ENCODE results near the gene CFAP20DC.
"Not testable (repeated sequence)": the region's sequence is repeated elsewhere in the genome, so short reads cannot be mapped to it uniquely, and the experiment has no call there.

Gene CFAP20DC

GRCh38 chr3:59049671-59050331 lies at the start of gene CFAP20DC:
Gene CFAP20DC (minus strand): TSS chr3:59050025. CDS start chr3:59049631, 394 bp downstream.
- peak; percentile 88 for DNase-seq

- not testable (repeated sequence) for DNase-seq
Observed at GRCh38 chr3:59098516-59098915, 48.7 kb upstream of the CFAP20DC start.

- no peak for DNase-seq
Observed at GRCh38 chr3:59094446-59094845, 44.6 kb upstream of the CFAP20DC start.

GRCh38 chr3:59093521-59093920 lies 43.7 kb upstream of the CFAP20DC start:
- no peak for DNase-seq

DNA sequence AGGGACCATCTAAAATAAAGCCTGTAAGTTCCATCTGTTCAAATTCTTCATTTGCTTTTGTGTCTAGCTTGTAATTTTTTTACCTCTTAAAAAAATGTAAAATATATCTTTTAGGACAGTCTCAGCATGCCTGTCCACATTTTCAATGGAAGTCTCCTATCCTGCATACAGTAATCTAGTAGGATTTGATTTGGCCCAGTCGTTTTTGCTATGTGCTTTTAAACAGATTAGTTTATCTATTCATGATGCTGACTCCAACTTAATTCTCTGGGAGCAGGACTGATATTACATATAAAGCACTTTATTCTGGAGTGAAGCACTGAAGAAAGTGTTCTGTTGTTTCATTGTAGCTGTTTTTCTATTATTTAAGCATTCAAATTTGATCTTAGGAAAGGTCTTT lies 38.9 kb upstream of the CFAP20DC start:
- no peak for DNase-seq

DNA sequence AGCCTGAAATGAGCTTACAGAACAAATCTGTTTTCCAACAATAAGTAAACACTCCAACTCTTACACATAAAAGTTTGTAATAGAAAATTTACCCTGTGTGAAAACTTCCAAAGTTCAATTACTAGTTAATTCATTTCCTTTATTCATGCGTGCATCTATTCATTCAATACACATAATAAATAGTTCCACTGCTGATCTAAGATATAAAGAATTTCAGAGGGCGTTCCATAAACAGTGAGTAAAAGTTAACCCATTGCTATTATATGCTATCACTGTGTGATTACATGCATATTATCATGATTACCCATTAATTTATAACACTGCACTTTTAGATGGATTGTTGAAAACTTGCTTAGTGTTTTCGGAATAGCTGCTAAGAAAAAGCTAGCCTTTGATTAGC lies 36.2 kb upstream of the CFAP20DC start:
- DNase-seq, result no peak

DNA sequence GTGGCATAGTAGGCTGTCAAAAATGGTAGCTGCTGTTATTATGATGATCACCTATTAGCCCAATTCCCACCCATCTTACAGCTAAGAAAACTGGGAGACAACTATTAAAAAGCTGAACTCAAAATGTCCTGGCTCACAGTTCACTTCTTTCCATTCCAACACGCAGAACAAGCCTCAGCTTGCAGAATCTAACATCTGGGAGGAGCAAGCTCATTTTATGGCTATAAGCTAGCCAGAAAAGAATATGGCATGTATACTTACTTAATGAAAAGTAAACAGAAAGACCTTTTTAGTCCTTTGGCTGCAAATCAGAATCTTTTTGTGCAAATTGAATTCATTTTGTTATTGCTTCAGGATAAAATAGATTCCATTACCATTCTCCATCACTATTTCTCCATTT lies 34.8 kb upstream of the CFAP20DC start:
- DNase-seq, result no peak

GRCh38 chr3:59082106-59082505 lies 32.3 kb upstream of the CFAP20DC start:
- DNase-seq, result no peak

DNA sequence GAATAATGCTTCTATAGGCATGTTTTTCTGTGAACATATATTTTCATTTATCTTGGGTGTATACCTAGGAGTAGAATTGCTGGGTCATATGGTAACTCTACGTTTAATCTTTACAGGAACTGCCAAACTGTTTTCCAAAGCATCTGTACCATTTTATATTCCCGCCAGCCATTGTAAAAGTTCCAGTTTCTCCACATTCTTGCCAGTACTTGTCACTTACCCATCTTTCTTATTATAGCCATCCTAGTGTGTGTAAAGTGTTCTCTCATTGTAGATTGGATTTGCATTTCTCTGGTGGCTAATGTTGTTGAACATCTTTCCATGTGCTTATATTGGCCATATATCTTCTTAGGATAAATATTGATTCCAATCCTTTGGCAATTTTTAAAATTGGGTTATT lies 31.2 kb upstream of the CFAP20DC start:
- DNase-seq, result no peak

DNA sequence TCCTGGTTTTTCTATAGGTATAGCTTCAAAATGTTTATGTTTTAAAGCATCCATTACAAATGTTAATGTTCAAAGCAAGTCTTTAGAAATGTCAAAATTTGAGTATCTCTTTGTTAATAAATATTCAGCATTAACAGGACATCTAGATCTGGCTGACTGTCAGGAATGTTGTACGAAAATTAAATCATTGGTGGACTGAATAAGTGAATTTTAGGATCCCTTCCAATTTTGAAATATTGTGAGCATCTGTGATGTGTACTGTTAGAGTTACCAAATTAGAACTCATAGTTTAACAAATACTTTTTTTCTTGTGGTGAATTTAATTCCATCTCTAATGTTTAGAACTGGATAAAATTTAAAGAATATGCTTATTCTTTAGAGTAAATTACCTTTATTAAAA lies 30.1 kb upstream of the CFAP20DC start:
- no peak for DNase-seq

- no peak for DNase-seq
Observed at GRCh38 chr3:59074764-59075163, 24.9 kb upstream of the CFAP20DC start.

- DNase-seq, result no peak
Observed at GRCh38 chr3:59072681-59073080, 22.9 kb upstream of the CFAP20DC start.

GRCh38 chr3:59069838-59070237 lies 20.0 kb upstream of the CFAP20DC start:
- no peak for DNase-seq

DNA sequence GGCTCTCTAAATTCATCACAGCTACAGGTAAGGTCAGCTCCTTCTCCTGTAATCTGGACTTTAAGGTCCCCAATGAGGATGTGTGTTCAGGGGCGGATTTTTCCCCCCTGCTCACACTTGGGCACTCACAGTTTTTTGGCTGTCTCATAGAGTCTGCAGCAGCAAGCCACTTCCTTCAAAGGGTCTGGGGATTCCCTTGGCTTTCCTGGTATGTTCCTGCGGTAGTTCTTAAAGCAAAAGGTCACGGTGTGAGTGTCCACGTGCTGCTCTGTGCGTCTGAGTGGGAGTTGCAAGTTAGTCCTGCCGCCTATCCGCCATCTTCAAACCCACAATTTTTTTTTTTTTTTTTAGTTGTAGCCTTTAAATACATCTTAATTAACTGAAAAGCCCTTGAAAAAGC lies 15.4 kb upstream of the CFAP20DC start:
- no peak for DNase-seq

DNA sequence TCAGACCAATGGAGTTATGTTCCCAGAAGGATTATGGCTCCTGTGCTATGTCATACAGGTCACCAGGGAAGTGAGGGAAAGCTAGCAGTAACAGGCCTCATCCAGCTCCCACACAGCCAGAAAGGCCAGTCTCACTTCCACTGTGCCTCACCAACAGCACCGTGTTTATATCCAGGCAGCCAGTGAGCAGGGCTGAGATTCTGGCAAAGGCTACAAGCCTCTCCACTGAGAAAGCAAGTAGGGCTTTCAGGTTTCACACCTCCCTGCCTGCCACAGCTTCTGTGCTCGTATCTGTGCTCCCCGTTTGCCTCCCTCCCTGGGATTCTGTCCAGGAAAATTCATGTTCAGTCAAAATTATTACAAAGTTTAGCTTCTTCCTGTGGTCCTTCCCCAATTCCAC lies 14.9 kb upstream of the CFAP20DC start:
- no peak for DNase-seq

DNA sequence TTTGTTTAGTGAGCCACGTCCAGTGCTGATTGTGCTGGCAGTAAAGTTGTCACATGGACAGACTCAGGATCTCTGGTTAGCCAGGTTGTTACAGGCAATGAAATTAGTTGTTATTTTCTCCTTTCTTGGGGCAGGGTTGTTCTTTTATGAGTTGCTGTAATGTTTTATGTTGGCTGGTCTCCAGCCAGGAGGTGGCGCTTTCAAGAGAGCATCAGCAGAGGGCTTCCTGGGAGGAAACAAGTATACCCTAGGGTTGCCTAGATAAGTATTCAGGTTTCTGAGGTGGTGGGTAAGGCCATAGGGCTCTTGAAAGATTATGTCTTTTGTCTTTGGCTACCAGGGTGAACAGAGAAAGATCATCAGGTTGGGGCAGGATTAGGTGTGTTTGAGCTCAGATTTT lies 14.5 kb upstream of the CFAP20DC start:
- no peak for DNase-seq

- DNase-seq, result no peak
Observed at GRCh38 chr3:59056706-59057105, 6.9 kb upstream of the CFAP20DC start.

DNA sequence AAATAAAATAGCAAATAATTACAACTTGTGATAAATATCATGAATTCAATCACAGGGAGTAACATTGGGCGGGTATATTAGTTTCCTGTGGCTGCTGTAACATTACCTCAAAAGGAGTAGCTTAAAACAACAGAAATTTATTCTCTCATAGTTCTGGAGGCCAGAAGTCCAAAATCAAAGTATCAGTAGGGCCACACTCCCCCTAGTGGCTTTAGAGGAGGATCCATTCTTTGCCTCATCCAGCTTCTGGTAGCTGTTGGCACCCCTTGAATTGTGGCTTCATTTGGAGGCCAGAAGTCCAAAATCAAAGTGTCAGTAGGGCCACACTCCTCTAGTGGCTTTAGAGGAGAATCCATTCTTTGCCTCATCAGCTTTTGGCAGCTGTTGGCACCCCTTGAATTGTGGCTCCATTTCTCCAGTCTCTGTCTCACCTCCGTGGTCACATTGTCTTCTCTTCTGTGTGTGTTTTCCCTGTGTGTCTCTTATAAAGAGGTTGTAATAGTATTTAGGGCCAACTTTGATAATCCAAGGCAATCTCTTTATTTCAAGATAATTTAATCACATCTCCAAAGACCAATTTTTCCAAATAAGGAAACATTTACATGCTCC lies 3.1 kb upstream of the CFAP20DC start:
- no peak for DNase-seq

GRCh38 chr3:59050811-59051414 lies 1.1 kb upstream of the CFAP20DC start:
- DNase-seq, result not testable (repeated sequence)

- no peak for DNase-seq
Observed at GRCh38 chr3:59046839-59047238, 3.0 kb downstream of the CFAP20DC start.

DNA sequence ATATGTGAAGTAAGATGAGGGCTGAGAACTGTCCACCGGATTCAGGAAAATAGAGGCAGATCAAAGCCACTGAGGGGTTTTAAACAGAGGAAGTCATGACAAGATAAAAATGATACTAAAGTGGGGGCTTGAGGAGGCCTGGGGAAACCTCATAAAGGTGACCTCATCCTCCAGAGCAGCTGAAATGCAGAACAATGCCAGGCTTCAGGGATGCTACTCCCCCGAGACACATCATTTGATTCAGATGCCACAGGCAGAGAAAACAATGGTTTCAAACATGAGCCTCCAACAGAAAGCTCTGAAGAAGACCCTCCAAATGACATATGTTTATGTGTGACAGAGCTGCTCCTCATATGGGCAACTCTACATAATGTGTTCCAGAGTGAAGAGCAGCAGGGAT lies 6.4 kb downstream of the CFAP20DC start:
- DNase-seq, result no peak

DNA sequence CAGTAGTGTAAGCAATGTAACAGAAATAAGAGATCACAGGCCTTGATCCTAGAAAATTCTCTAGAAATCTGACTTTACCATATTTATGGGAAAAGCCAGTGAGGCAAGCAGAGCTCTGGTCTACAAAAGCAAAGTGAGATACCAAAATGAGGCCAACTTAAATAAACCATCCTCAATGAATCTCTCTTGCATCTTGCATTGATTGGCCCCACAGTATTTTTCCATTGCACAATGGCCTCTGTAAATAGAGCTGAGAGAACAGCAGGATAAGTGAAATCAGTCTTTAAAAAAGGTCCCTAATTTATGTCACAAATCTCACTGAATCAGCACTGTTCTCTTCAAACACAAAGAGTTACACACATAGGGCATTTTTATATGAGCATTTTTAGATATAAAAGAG lies 8.9 kb downstream of the CFAP20DC start:
- DNase-seq, result no peak

- DNase-seq, result no peak
Observed at GRCh38 chr3:59027607-59028006, 22.2 kb downstream of the CFAP20DC start.

GRCh38 chr3:59023612-59024011 lies 26.2 kb downstream of the CFAP20DC start:
- DNase-seq, result no peak

GRCh38 chr3:59017617-59017984 lies 32.2 kb downstream of the CFAP20DC start:
- no peak for DNase-seq
